NCI-H1930 (cell line): ENCODE measurements around the gene MINDY4.

Experiments used
- DNase-seq, 2 experiments: peaks; one replicate each; lab custom pipeline; 2025; lab: John Stamatoyannopoulos, UW

Gene MINDY4

GRCh38 chr7:30902466-30902865 is 131.2 kb downstream of the MINDY4 start:
- no peak for DNase-seq

GRCh38 chr7:30903146-30903545 is 131.9 kb downstream of the MINDY4 start:
- DNase-seq: no peak

GRCh38 chr7:30904561-30904960 is 133.3 kb downstream of the MINDY4 start:
- no peak for DNase-seq

GRCh38 chr7:30905078-30906012 is 134.1 kb downstream of the MINDY4 start:
- DNase-seq: no peak

GRCh38 chr7:30906014-30906413 is 134.8 kb downstream of the MINDY4 start:
- DNase-seq: no peak

- DNase-seq: no peak
These were observed 135.5 kb downstream of the MINDY4 start for GRCh38 chr7:30906515-30907240.

GRCh38 chr7:30907527-30908267 is 136.5 kb downstream of the MINDY4 start:
- DNase-seq: no peak

- DNase-seq: no peak
These were observed 137.5 kb downstream of the MINDY4 start for GRCh38 chr7:30908681-30909080.

- DNase-seq: no peak
These were observed 138.2 kb downstream of the MINDY4 start for GRCh38 chr7:30909431-30909830.

GRCh38 chr7:30910411-30911073 is 139.3 kb downstream of the MINDY4 start:
- no peak for DNase-seq

GRCh38 chr7:30911133-30911532 is 139.9 kb downstream of the MINDY4 start:
- no peak for DNase-seq

GRCh38 chr7:30911561-30911969 is 140.3 kb downstream of the MINDY4 start, which contains the start of gene AQP1:
TSS of gene AQP1 (plus strand) at chr7:30911853. CDS start at chr7:30911910, 57 bp downstream.
- DNase-seq: no peak

- no peak for DNase-seq
These were observed 141.0 kb downstream of the MINDY4 start for GRCh38 chr7:30912021-30912730.

- no peak for DNase-seq
These were observed 141.4 kb downstream of the MINDY4 start for GRCh38 chr7:30912731-30912985.

- DNase-seq: no peak
These were observed 142.0 kb downstream of the MINDY4 start for GRCh38 chr7:30912986-30913811.

GRCh38 chr7:30913821-30914515 is 142.8 kb downstream of the MINDY4 start:
- no peak for DNase-seq

GRCh38 chr7:30914596-30914995 is 143.4 kb downstream of the MINDY4 start:
- DNase-seq: no peak

GRCh38 chr7:30915005-30915601 is 143.9 kb downstream of the MINDY4 start:
- no peak for DNase-seq

GRCh38 chr7:30915751-30916150 is 144.5 kb downstream of the MINDY4 start:
- no peak for DNase-seq
